GM23338 (cell line): Measurements from ENCODE around the gene DDIT3. TPM values are rescaled to one million over a fixed set of nuclear protein-coding genes. Genes with fewer than 3 reads are reported as not detected.

Experiments
- ATAC-seq: fragments of 200-7000 bp; cut with Tn5 transposase; 3 replicates; pipeline ENCODE4 v1.9.1; 2020
- DNase-seq: peaks from one replicate; pipeline ENCODE4 v3.0.0-alpha.2; 2015; ENCODE audit warnings: low spot score
- H2AFZ ChIP-seq: fragments of 200-600 bp; sonication (generic); 2 replicates; pipeline ENCODE4 v1.8.0; 2016; ENCODE audit warnings: antibody characterized with exemption, mild to moderate bottlenecking, moderate library complexity
- H3F3A ChIP-seq: fragments of 200-600 bp; sonication (generic); replicated peaks from 2 replicates; pipeline ENCODE4 v1.8.0; 2017; ENCODE audit warnings: antibody characterized with exemption, mixed run types, low read depth
- H3K27ac ChIP-seq: fragments of 200-600 bp; sonication (generic); 2 replicates; pipeline ENCODE4 v1.6.1; 2016; ENCODE audit warnings: low read depth
- H3K27me3 ChIP-seq: fragments of 200-600 bp; sonication (generic); 2 replicates; pipeline ENCODE4 v1.8.0; 2016; ENCODE audit warnings: mild to moderate bottlenecking, mixed run types, moderate library complexity; ENCODE audit not compliant: insufficient read depth
- H3K36me3 ChIP-seq: fragments of 200-600 bp; sonication (generic); 2 replicates; pipeline ENCODE4 v1.8.0; 2016; ENCODE audit warnings: mild to moderate bottlenecking; ENCODE audit not compliant: insufficient read depth
- H3K4me1 ChIP-seq: fragments of 200-600 bp; sonication (generic); 2 replicates; pipeline ENCODE4 v1.8.0; 2016; ENCODE audit warnings: mild to moderate bottlenecking, moderate library complexity; ENCODE audit not compliant: insufficient read depth
- H3K4me2 ChIP-seq: fragments of 200-600 bp; sonication (generic); 2 replicates; pipeline ENCODE4 v1.7.1; 2017; ENCODE audit warnings: mixed run types
- H3K4me3 ChIP-seq: fragments of 200-600 bp; sonication (generic); 2 replicates; pipeline ENCODE4 v1.6.1; 2016; ENCODE audit warnings: mixed run types
- H3K79me2 ChIP-seq: fragments of 200-600 bp; sonication (generic); replicated peaks from 2 replicates; pipeline ENCODE4 v1.8.0; 2017; ENCODE audit warnings: mild to moderate bottlenecking; ENCODE audit not compliant: insufficient read depth
- H3K9me2 ChIP-seq: fragments of 200-600 bp; sonication (generic); 2 replicates; pipeline ENCODE4 v1.8.0; 2017; ENCODE audit not compliant: insufficient read depth
- H4K20me1 ChIP-seq: fragments of 200-600 bp; sonication (generic); replicated peaks from 2 replicates; pipeline ENCODE4 v1.8.0; 2017; ENCODE audit warnings: mild to moderate bottlenecking; ENCODE audit not compliant: insufficient read depth
- H3K27ac Mint-ChIP-seq: 2 replicates; pipeline ENCODE4 v1.8.0; 2020; ENCODE audit warnings: inconsistent platforms, mild to moderate bottlenecking, moderate library complexity, mixed read lengths
- H3K27me3 Mint-ChIP-seq: 3 replicates; pipeline ENCODE4 v1.8.0; 2022; ENCODE audit warnings: low read depth, mild to moderate bottlenecking, moderate library complexity, mixed read lengths, inconsistent platforms; ENCODE audit not compliant: insufficient read depth, poor library complexity
- H3K36me3 Mint-ChIP-seq: 3 replicates; pipeline ENCODE4 v1.8.0; 2021; ENCODE audit warnings: low read depth, mild to moderate bottlenecking, inconsistent platforms, moderate library complexity, mixed read lengths
- H3K4me1 Mint-ChIP-seq: 3 replicates; pipeline ENCODE4 v1.8.0; 2020; ENCODE audit warnings: mild to moderate bottlenecking, inconsistent platforms, mixed read lengths
- H3K4me3 Mint-ChIP-seq: 3 replicates; pipeline ENCODE4 v1.8.0; 2021; ENCODE audit warnings: moderate library complexity, mild to moderate bottlenecking, inconsistent platforms, mixed read lengths
- H3K9me3 Mint-ChIP-seq: 3 replicates; pipeline ENCODE4 v1.8.0; 2020; ENCODE audit warnings: moderate library complexity, mild to moderate bottlenecking, inconsistent platforms, mixed read lengths
- CREB1 ChIP-seq: fragments of 250-450 bp; sonication (Bioruptor Pico); IDR thresholded peaks from 2 replicates; pipeline ENCODE4 v1.5.0; 2020; ENCODE audit warnings: low read depth, mild to moderate bottlenecking, moderate library complexity
- JUNB ChIP-seq: IDR thresholded peaks from one replicate; pipeline ENCODE4 v1.6.1; 2016; ENCODE audit warnings: antibody characterized with exemption; ENCODE audit not compliant: unreplicated experiment
- STAT1 ChIP-seq: IDR thresholded peaks from one replicate; pipeline ENCODE4 v1.6.1; 2016; ENCODE audit warnings: antibody characterized with exemption; ENCODE audit not compliant: unreplicated experiment
- ZNF114 ChIP-seq: fragments of 250-450 bp; sonication (Bioruptor Pico); IDR thresholded peaks from 2 replicates; pipeline ENCODE4 v1.5.0; 2020; ENCODE audit warnings: mild to moderate bottlenecking, moderate library complexity
- ZNF331 ChIP-seq: fragments of 250-450 bp; sonication (Bioruptor Pico); IDR thresholded peaks from 2 replicates; pipeline ENCODE4 v1.5.0; 2020; ENCODE audit warnings: low read depth, mild to moderate bottlenecking, moderate library complexity
- polyA plus RNA-seq: library from polyadenylated mRNA; unstranded; fragments of >200 nt; fragmentation: Nextera tagmentation; extraction: Ambion mirVana; gene quantifications from 2 replicates; pipeline ENCODE4 v1.2.1, GENCODE V29; 2016
- total RNA-seq: library from RNA; depleted of rRNA; stranded (reverse); fragments of >200 nt; shearing (Covaris generic); gene quantifications from 2 replicates; pipeline ENCODE4 v1.2.3, GENCODE V29; 2014
- TF ChIP-seq, protein P1 (sequence below), 2 experiments: fragments of 200-600 bp in 1 of 2; sonication (generic) in 1 of 2; conservative IDR thresholded peaks; 2 replicates each; pipeline versions ENCODE4 v1.5.1 to v1.6.1; 2016 to 2017; ENCODE audit warnings: antibody characterized with exemption in 2 of 2, low read depth in 2 of 2, mild to moderate bottlenecking in 2 of 2, moderate library complexity in 1 of 2
- TF ChIP-seq, protein P2 (sequence below): IDR thresholded peaks from 2 replicates; pipeline ENCODE4 v1.6.1; 2016; ENCODE audit warnings: antibody characterized with exemption

DDIT3 gene
- total and polyA plus RNA-seq, 2 experiments from 2014 or later, result 3.9 to 12.5 TPM

DNA sequence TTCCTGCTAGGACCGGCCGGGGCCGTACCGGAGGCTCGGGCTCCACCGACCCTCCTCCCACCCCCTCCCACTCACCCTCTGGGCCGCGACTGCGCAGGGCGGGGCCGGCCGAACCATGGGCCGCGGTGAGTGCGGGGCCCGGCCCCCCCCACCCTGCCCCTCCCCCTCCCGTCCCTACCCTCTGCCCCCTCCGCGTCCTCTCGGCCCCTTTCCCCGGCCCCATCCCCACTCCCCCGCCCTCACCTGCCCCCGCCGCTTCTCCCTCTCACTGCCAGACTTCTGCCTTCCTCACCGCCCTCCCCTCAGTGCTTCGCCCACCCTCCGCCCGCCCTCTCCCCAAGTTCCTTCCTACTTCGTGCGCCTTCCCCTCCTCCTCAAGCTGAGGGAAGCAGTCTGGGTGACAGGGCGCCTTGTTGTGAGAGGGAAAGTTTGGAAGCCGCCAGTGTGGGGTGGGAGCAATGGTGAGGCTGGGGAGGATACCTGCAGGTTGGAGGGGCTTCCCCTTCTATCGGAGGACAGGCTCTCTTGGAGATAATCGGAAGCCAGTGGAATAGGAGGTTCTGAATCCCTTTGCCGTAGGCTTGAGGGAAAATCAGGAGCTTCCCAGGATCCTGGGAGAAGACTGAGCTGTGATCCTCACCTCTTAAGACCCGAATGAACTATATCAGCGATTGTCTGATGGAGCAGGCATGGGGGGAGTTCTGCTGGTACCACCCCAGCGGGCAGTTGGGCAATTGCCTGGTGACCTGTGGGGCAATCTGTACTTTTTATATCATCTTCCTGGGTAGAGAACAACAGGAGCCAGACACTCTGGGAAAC lies 2.8 kb upstream of the DDIT3 start:
- H2AFZ ChIP-seq, result no peak overlapping the region
- no peaks in the 10 kb centered on the region for H3K27me3 ChIP-seq
- H3K79me2 ChIP-seq, result peaks cover 20% of the 10 kb centered on the region
- H3K4me3 ChIP-seq, result peak overlapping the region; percentile 82
- Mint-ChIP-seq H3K9me3 (no peaks in the 10 kb centered on the region; the same call in 2 of the 3 replicates), H3K4me1 (peaks cover 51% of the 10 kb centered on the region), H3K27ac (peak overlapping the region; percentile 87), H3K27me3 (peaks cover 45% of the 10 kb centered on the region), H3K4me3 (peak overlapping the region; percentile 92), H3K36me3 (peaks cover 29% of the 10 kb centered on the region)
- TF ChIP-seq, protein P1, sequence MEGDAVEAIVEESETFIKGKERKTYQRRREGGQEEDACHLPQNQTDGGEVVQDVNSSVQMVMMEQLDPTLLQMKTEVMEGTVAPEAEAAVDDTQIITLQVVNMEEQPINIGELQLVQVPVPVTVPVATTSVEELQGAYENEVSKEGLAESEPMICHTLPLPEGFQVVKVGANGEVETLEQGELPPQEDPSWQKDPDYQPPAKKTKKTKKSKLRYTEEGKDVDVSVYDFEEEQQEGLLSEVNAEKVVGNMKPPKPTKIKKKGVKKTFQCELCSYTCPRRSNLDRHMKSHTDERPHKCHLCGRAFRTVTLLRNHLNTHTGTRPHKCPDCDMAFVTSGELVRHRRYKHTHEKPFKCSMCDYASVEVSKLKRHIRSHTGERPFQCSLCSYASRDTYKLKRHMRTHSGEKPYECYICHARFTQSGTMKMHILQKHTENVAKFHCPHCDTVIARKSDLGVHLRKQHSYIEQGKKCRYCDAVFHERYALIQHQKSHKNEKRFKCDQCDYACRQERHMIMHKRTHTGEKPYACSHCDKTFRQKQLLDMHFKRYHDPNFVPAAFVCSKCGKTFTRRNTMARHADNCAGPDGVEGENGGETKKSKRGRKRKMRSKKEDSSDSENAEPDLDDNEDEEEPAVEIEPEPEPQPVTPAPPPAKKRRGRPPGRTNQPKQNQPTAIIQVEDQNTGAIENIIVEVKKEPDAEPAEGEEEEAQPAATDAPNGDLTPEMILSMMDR (conservative IDR thresholded peaks at IDR 0.05; ENCODE audit: low read depth in 2 of 2), result no peak
- TF ChIP-seq JUNB (no peak), ZNF114 (CRISPR knock-in tag) (no peak), STAT1 (no peak)
- TF ChIP-seq, protein P2, sequence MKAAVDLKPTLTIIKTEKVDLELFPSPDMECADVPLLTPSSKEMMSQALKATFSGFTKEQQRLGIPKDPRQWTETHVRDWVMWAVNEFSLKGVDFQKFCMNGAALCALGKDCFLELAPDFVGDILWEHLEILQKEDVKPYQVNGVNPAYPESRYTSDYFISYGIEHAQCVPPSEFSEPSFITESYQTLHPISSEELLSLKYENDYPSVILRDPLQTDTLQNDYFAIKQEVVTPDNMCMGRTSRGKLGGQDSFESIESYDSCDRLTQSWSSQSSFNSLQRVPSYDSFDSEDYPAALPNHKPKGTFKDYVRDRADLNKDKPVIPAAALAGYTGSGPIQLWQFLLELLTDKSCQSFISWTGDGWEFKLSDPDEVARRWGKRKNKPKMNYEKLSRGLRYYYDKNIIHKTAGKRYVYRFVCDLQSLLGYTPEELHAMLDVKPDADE, result no peak
- H3K27ac ChIP-seq, result peak overlapping the region; percentile 78
- H3K4me1 ChIP-seq, result peaks cover 40% of the 10 kb centered on the region
- no peaks in the 10 kb centered on the region for H3K9me2 ChIP-seq
- no peaks in the 10 kb centered on the region; the same call in 1 of the 2 replicates for H3K36me3 ChIP-seq
- DNase-seq (peak; percentile 82), ATAC-seq (peak; percentile 5)
- H3F3A ChIP-seq, result peaks cover 47% of the 10 kb centered on the region
- peak overlapping the region; percentile 94 for H3K4me2 ChIP-seq
- peaks cover 27% of the 10 kb centered on the region for H4K20me1 ChIP-seq

DNA sequence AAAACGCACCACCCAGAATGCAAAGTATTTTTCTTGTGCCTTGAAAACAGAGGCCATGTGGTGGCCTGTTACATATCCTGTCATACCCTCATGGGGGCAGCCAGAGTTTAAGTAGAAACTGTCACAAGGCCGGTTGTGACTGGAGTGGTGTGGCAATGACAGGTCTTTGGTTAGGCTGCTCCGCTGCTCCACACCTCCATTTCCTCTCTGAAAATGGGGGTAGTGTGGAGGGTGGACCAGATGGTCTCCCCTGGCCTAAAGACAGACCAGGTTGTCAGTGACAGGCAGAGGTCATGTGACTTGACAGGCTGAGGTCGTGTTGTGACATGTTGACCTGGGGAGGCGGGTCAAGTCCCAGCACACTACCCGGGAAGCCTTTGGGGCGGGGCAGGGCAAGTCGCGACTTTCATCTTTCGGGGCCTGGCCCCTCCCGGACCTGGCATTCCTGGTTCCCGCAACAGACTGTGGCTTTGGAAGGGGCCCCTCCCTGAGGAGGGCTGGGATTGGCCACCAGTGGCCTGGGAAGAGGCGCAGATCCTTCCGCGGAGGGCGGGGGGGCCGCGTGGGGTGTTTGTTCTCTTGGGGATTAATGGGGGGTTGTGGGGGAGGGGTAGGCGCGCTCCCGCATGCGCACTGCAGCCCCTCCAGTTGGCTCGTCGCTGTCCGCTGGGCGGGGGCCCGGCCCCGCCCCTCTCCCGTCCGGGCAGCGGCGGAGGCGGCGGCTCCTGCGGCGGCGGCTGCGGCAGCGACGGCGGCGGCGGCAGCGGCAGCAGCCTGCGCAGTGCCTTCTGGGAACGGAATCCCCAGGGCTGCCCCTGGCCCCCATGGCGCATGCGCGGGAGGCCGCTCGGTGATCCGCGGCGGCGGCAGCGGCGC lies 1.9 kb upstream of the DDIT3 start, which contains the start of gene MBD6:
Gene MBD6, plus strand, starts transcription at position 814 of the 876 bp plus-strand sequence. CDS start 1,480 bp downstream, outside the sequence.
- H3K27ac Mint-ChIP-seq, result peak within 1 kb of the TSS; percentile 92
- H3K27ac ChIP-seq, result peak within 1 kb of the TSS; percentile 78
- peak; percentile 87 for DNase-seq
- peaks cover 32% of the 10 kb centered on the region for H3K36me3 Mint-ChIP-seq
- peaks cover 55% of the 10 kb centered on the region for H3F3A ChIP-seq
- peak within 1 kb of the TSS; percentile 94 for H3K4me2 ChIP-seq
- H3K4me3 Mint-ChIP-seq, result peak within 1 kb of the TSS; percentile 92
- ATAC-seq, result peak; percentile 6
- H3K27me3 Mint-ChIP-seq, result peaks cover 45% of the 10 kb centered on the region
- no peaks in the 10 kb centered on the region for H3K27me3 ChIP-seq
- peaks cover 56% of the 10 kb centered on the region for H3K4me1 Mint-ChIP-seq
- H3K9me3 Mint-ChIP-seq, result no peaks in the 10 kb centered on the region; the same call in 2 of the 3 replicates
- H3K9me2 ChIP-seq, result no peaks in the 10 kb centered on the region
- H4K20me1 ChIP-seq, result peaks cover 36% of the 10 kb centered on the region
- H3K4me3 ChIP-seq, result peak within 1 kb of the TSS; percentile 82
- TF ChIP-seq, protein P2, result no peak
- TF ChIP-seq, protein P1 (conservative IDR thresholded peaks at IDR 0.05; ENCODE audit: low read depth in 2 of 2), result 0 out of 4 replicates have a peak, but pooled peaks of 1 of the 2 experiments have one; percentile 9
- TF ChIP-seq ZNF331 (no peak), CREB1 (no peak)
- H3K36me3 ChIP-seq, result peaks cover 6% of the 10 kb centered on the region
- H3K79me2 ChIP-seq, result peaks cover 28% of the 10 kb centered on the region
- H2AFZ ChIP-seq, result peak within 1 kb of the TSS; percentile 95
- H3K4me1 ChIP-seq, result peaks cover 43% of the 10 kb centered on the region
